ENCODE results near the gene EDC4.

The EDC4 gene

DNA sequence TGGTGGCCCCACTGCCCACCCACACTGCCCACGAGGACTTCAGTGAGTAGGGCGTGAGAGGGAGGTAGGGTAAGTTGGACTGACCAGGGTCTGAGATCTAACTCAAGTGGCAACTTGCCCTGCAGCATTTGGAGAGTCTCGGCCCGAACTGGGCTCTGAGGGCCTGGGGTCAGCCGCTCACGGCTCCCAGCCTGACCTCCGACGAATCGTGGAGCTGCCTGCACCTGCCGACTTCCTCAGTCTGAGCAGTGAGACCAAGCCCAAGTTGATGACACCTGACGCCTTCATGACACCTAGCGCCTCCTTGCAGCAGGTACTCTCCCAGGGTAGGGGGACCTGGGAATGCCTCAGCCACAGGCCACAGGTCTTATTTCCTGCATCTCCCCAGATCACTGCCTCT, 6.6 kb downstream of the EDC4 start:
- TF ChIP-seq SIN3A (IDR thresholded peaks at IDR 0.05; ENCODE audit: borderline replicate concordance, insufficient read depth, low read length) (no peak), TAF1 (IDR thresholded peaks at IDR 0.05; ENCODE audit: borderline replicate concordance, insufficient read depth, low read length) (no peak), FOXP2 (optimal IDR thresholded peaks at IDR 0.05; ENCODE audit: borderline replicate concordance, extremely low read depth, extremely low read length, insufficient read depth) (no peak), POLR2AphosphoS5 (IDR thresholded peaks at IDR 0.05; ENCODE audit: low read depth, low read length) (no peak)
- TF ChIP-seq, protein P1, sequence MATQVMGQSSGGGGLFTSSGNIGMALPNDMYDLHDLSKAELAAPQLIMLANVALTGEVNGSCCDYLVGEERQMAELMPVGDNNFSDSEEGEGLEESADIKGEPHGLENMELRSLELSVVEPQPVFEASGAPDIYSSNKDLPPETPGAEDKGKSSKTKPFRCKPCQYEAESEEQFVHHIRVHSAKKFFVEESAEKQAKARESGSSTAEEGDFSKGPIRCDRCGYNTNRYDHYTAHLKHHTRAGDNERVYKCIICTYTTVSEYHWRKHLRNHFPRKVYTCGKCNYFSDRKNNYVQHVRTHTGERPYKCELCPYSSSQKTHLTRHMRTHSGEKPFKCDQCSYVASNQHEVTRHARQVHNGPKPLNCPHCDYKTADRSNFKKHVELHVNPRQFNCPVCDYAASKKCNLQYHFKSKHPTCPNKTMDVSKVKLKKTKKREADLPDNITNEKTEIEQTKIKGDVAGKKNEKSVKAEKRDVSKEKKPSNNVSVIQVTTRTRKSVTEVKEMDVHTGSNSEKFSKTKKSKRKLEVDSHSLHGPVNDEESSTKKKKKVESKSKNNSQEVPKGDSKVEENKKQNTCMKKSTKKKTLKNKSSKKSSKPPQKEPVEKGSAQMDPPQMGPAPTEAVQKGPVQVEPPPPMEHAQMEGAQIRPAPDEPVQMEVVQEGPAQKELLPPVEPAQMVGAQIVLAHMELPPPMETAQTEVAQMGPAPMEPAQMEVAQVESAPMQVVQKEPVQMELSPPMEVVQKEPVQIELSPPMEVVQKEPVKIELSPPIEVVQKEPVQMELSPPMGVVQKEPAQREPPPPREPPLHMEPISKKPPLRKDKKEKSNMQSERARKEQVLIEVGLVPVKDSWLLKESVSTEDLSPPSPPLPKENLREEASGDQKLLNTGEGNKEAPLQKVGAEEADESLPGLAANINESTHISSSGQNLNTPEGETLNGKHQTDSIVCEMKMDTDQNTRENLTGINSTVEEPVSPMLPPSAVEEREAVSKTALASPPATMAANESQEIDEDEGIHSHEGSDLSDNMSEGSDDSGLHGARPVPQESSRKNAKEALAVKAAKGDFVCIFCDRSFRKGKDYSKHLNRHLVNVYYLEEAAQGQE (IDR thresholded peaks at IDR 0.05; ENCODE audit: insufficient read depth in 1 of 2, low read depth in 2 of 2, low read length in 2 of 2) = no peak

DNA sequence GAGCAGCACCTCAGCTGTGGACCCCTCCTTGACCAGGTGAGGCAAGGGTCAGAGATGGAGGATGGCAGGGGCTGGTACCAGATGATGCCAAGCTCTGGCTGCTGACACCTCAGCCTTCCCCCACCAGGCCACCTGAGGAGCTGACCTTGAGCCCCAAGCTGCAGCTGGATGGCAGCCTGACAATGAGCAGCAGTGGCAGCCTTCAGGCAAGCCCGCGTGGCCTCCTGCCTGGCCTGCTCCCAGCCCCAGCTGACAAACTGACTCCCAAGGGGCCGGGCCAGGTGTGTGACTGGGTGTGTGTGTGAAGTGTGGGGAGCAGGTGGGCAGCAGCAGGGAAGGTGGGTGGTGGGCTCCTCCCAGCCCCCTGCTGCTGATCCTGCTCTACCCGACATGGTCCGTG, 7.1 kb downstream of the EDC4 start:
- TF ChIP-seq, protein P1 (IDR thresholded peaks at IDR 0.05; ENCODE audit: insufficient read depth in 1 of 2, low read depth in 2 of 2, low read length in 2 of 2) = no peak
- TF ChIP-seq FOXP2 (optimal IDR thresholded peaks at IDR 0.05; ENCODE audit: borderline replicate concordance, extremely low read depth, extremely low read length, insufficient read depth) (no peak), SIN3A (IDR thresholded peaks at IDR 0.05; ENCODE audit: borderline replicate concordance, insufficient read depth, low read length) (no peak), POLR2AphosphoS5 (IDR thresholded peaks at IDR 0.05; ENCODE audit: low read depth, low read length) (no peak)

DNA sequence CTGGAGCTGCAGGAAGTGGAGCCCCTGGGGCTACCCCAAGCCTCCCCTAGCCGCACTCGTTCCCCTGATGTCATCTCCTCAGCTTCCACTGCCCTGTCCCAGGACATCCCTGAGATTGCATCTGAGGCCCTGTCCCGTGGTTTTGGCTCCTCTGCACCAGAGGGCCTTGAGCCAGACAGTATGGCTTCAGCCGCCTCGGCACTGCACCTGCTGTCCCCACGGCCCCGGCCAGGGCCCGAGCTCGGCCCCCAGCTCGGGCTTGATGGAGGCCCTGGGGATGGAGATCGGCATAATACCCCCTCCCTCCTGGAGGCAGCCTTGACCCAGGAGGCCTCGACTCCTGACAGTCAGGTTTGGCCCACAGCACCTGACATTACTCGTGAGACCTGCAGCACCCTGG, 7.7 kb downstream of the EDC4 start:
- TF ChIP-seq TAF1 (IDR thresholded peaks at IDR 0.05; ENCODE audit: borderline replicate concordance, insufficient read depth, low read length) (no peak), SIN3A (IDR thresholded peaks at IDR 0.05; ENCODE audit: borderline replicate concordance, insufficient read depth, low read length) (no peak), FOXP2 (optimal IDR thresholded peaks at IDR 0.05; ENCODE audit: borderline replicate concordance, extremely low read depth, extremely low read length, insufficient read depth) (no peak), POLR2AphosphoS5 (IDR thresholded peaks at IDR 0.05; ENCODE audit: low read depth, low read length) (no peak)
- TF ChIP-seq, protein P1 (IDR thresholded peaks at IDR 0.05; ENCODE audit: insufficient read depth in 1 of 2, low read depth in 2 of 2, low read length in 2 of 2) = no peak

DNA sequence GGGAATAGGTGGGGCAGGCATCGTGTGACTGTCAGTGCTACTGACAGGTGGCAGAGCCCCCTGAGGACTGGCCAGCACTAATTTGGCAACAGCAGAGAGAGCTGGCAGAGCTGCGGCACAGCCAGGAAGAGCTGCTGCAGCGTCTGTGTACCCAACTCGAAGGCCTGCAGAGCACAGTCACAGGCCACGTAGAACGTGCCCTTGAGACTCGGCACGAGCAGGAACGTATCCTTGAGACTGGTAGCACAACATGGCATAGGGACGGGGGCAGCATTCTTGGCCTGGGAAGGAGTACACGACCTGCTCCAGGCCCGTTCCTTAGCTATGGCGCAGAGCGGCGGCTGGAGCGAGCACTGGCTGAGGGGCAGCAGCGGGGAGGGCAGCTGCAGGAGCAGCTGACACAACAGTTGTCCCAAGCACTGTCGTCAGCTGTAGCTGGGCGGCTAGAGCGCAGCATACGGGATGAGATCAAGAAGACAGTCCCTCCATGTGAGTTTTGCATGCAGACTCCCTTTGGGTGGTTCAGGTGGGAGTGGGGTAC, 8.8 kb downstream of the EDC4 start:
- TF ChIP-seq FOXP2 (optimal IDR thresholded peaks at IDR 0.05; ENCODE audit: borderline replicate concordance, extremely low read depth, extremely low read length, insufficient read depth) (no peak), TAF1 (IDR thresholded peaks at IDR 0.05; ENCODE audit: borderline replicate concordance, insufficient read depth, low read length) (no peak), POLR2AphosphoS5 (IDR thresholded peaks at IDR 0.05; ENCODE audit: low read depth, low read length) (no peak), SIN3A (IDR thresholded peaks at IDR 0.05; ENCODE audit: borderline replicate concordance, insufficient read depth, low read length) (no peak)
- TF ChIP-seq, protein P1 (IDR thresholded peaks at IDR 0.05; ENCODE audit: insufficient read depth in 1 of 2, low read depth in 2 of 2, low read length in 2 of 2) = no peak
